HepG2 (cell line): ENCODE measurements around the gene CARD9. TPM values are rescaled to one million over a fixed set of nuclear protein-coding genes. Genes with fewer than 3 reads are reported as not detected.

Experiments used
- AFF4 ChIP-seq: sonication (generic); formaldehyde crosslinking; IDR thresholded peaks from 2 replicates; pipeline ENCODE4 v1.4.0; 2020; ENCODE audit warnings: missing genetic modification reagents
- DNMT3B ChIP-seq: conservative IDR thresholded peaks from 2 replicates; pipeline ENCODE4 v1.6.1; 2016; ENCODE audit warnings: missing biosample characterization, control low read depth
- E2F2 ChIP-seq: sonication (generic); formaldehyde crosslinking; IDR thresholded peaks from 2 replicates; pipeline ENCODE4 v1.4.0; 2020; ENCODE audit warnings: missing genetic modification reagents, borderline replicate concordance
- HDAC1 ChIP-seq: sonication (generic); formaldehyde crosslinking; IDR thresholded peaks from 2 replicates; pipeline ENCODE4 v1.5.1; 2020; ENCODE audit warnings: mild to moderate bottlenecking, missing genetic modification reagents
- HNF4G ChIP-seq, 2 experiments: sonication (generic) in 1 of 2; formaldehyde crosslinking in 1 of 2; IDR thresholded peaks; 2 replicates each; pipeline versions ENCODE4 v1.4.0 to v1.6.1; 2011 to 2020; ENCODE audit warnings: borderline replicate concordance in 2 of 2, low read depth in 2 of 2, mild to moderate bottlenecking in 2 of 2, low read length in 1 of 2, missing genetic modification reagents in 1 of 2, moderate library complexity in 1 of 2
- JARID2 ChIP-seq: sonication (generic); formaldehyde crosslinking; IDR thresholded peaks from 2 replicates; pipeline ENCODE4 v1.8.1; 2023; ENCODE audit warnings: missing genetic modification reagents, inconsistent platforms; ENCODE audit not compliant: insufficient replicate concordance
- KLF16 ChIP-seq, 2 experiments: sonication (generic) in 1 of 2; formaldehyde crosslinking in 1 of 2; IDR thresholded peaks; 2 replicates each; pipeline versions ENCODE4 v1.6.1 to v1.8.0; 2016 to 2023; ENCODE audit warnings: missing genetic modification reagents in 2 of 2, missing compliant biosample characterization in 1 of 2
- MIXL1 ChIP-seq: IDR thresholded peaks from 2 replicates; pipeline ENCODE4 v1.6.1; 2016
- MXI1 ChIP-seq: IDR thresholded peaks from 3 replicates; pipeline ENCODE4 v1.6.1; 2012; ENCODE audit warnings: low read depth, low read length, inconsistent platforms, borderline replicate concordance
- POGZ ChIP-seq: sonication (generic); formaldehyde crosslinking; IDR thresholded peaks from 2 replicates; pipeline ENCODE4 v1.4.0; 2020; ENCODE audit warnings: mild to moderate bottlenecking, missing genetic modification reagents
- SALL2 ChIP-seq: sonication (generic); formaldehyde crosslinking; IDR thresholded peaks from 2 replicates; pipeline ENCODE4 v1.8.1; 2023; ENCODE audit warnings: mild to moderate bottlenecking, missing genetic modification reagents, inconsistent platforms
- SAP130 ChIP-seq: IDR thresholded peaks from 2 replicates; pipeline ENCODE4 v1.6.1; 2016; ENCODE audit warnings: low read depth
- SIN3B ChIP-seq: fragments of 150-350 bp; IDR thresholded peaks from 2 replicates; pipeline ENCODE4 v1.6.1; 2014; ENCODE audit warnings: low read length
- SPEN ChIP-seq: sonication (generic); formaldehyde crosslinking; IDR thresholded peaks from 2 replicates; pipeline ENCODE4 v1.5.1; 2020; ENCODE audit warnings: low read depth, mild to moderate bottlenecking, missing genetic modification reagents
- TEAD2 ChIP-seq: sonication (generic); formaldehyde crosslinking; IDR thresholded peaks from 2 replicates; pipeline ENCODE4 v1.9.0; 2021; ENCODE audit warnings: missing genetic modification reagents
- YEATS2 ChIP-seq: sonication (generic); formaldehyde crosslinking; IDR thresholded peaks from 2 replicates; pipeline ENCODE4 v1.4.0; 2020; ENCODE audit warnings: missing genetic modification reagents, borderline replicate concordance
- ZC3H4 ChIP-seq: sonication (generic); formaldehyde crosslinking; IDR thresholded peaks from 2 replicates; pipeline ENCODE4 v1.4.0; 2020; ENCODE audit warnings: missing genetic modification reagents, borderline replicate concordance
- ZNF136 ChIP-seq: sonication (generic); formaldehyde crosslinking; IDR thresholded peaks from 2 replicates; pipeline ENCODE4 v1.8.1; 2022; ENCODE audit warnings: low read depth, mild to moderate bottlenecking, moderate library complexity, missing genetic modification reagents
- ZNF350 ChIP-seq: sonication (generic); formaldehyde crosslinking; IDR thresholded peaks from 2 replicates; pipeline ENCODE4 v1.4.0; 2020; ENCODE audit warnings: mild to moderate bottlenecking, low read depth, missing genetic modification reagents, borderline replicate concordance
- ZNF354B ChIP-seq: sonication (generic); formaldehyde crosslinking; IDR thresholded peaks from 2 replicates; pipeline ENCODE4 v1.8.0; 2022; ENCODE audit warnings: mild to moderate bottlenecking, missing genetic modification reagents
- ZNF552 ChIP-seq: sonication (generic); formaldehyde crosslinking; IDR thresholded peaks from 2 replicates; pipeline ENCODE4 v1.9.0; 2022; ENCODE audit warnings: missing genetic modification reagents, mild to moderate bottlenecking, borderline replicate concordance
- ZNF556 ChIP-seq: sonication (generic); formaldehyde crosslinking; IDR thresholded peaks from 2 replicates; pipeline ENCODE4 v1.4.0; 2020; ENCODE audit warnings: mild to moderate bottlenecking, missing genetic modification reagents, borderline replicate concordance
- ZNF678 ChIP-seq: sonication (generic); formaldehyde crosslinking; IDR thresholded peaks from 2 replicates; pipeline ENCODE4 v1.4.0; 2020; ENCODE audit warnings: mild to moderate bottlenecking, missing genetic modification reagents
- ZNF713 ChIP-seq: sonication (generic); formaldehyde crosslinking; IDR thresholded peaks from 2 replicates; pipeline ENCODE4 v1.4.0; 2020; ENCODE audit warnings: mild to moderate bottlenecking, missing genetic modification reagents
- polyA plus RNA-seq, 8 experiments: library from polyadenylated mRNA; depleted of rRNA in 3 of 8; stranded (reverse) in 7 of 8; unstranded in 1 of 8; fragments of >200 nt; fragmentation: Illumina TruSeq in 4 of 8; extraction: Trizol in 4 of 8; gene quantifications; 2 replicates each; pipeline versions ENCODE4 v1.2.1 to v1.2.3, GENCODE V29; 2011 to 2016; ENCODE audit warnings: low read depth in 4 of 8, missing spikeins in 1 of 8, mixed read lengths in 1 of 8; ENCODE audit not compliant: insufficient read depth in 1 of 8
- total RNA-seq, 5 experiments: library from RNA; depleted of rRNA; stranded (reverse); fragments of >200 nt; fragmentation: Illumina TruSeq; extraction: Trizol; gene quantifications; 2 replicates each; pipeline ENCODE4 v1.2.3, GENCODE V29; 2016; ENCODE audit warnings: low read depth in 1 of 5

The CARD9 gene
- total and polyA plus RNA-seq, 2 of the 13 experiments (the other 11 are each of a cell fraction or from before 2014, with no cell fraction given), result 3.3 to 7.4 TPM

- TF ChIP-seq AFF4 (CRISPR knock-in tag) (0 out of 2 replicates have a peak, but pooled peaks have one; percentile 37), ZNF354B (CRISPR knock-in tag) (peak; percentile 83; the same call in 1 of the 2 replicates), YEATS2 (CRISPR knock-in tag) (peak; percentile 60; the same call in 1 of the 2 replicates), POGZ (peak; percentile 37; the same call in 1 of the 2 replicates), DNMT3B (CRISPR knock-in tag) (no peak), ZNF136 (CRISPR knock-in tag) (0 out of 2 replicates have a peak, but pooled peaks have one; percentile 63), SPEN (peak; percentile 66; the same call in 1 of the 2 replicates), MIXL1 (CRISPR knock-in tag) (no peak), ZC3H4 (CRISPR knock-in tag) (no peak), SAP130 (CRISPR knock-in tag) (peak; percentile 90), HDAC1 (peak; percentile 71), ZNF350 (CRISPR knock-in tag) (peak; percentile 73), E2F2 (no peak), ZNF678 (CRISPR knock-in tag) (0 out of 2 replicates have a peak, but pooled peaks have one; percentile 28), ZNF713 (CRISPR knock-in tag) (0 out of 2 replicates have a peak, but pooled peaks have one; percentile 41), ZNF552 (CRISPR knock-in tag) (no peak), KLF16 (CRISPR knock-in tag; IDR thresholded peaks at IDR 0.05) (peak in 1 of 2 experiments; percentile 84; a peak in 2 of 4 replicates), HNF4G (IDR thresholded peaks at IDR 0.05; ENCODE audit: borderline replicate concordance, low read depth, low read length) (no peak), HNF4G (CRISPR knock-in tag; IDR thresholded peaks at IDR 0.05; ENCODE audit: borderline replicate concordance, low read depth) (peak; percentile 18; the same call in 1 of the 2 replicates), ZNF556 (peak; percentile 47; the same call in 1 of the 2 replicates), JARID2 (CRISPR knock-in tag) (peak; percentile 11), TEAD2 (CRISPR knock-in tag) (no peak), SALL2 (CRISPR knock-in tag) (peak; percentile 47; the same call in 1 of the 2 replicates), SIN3B (no peak), MXI1 (peak; percentile 64; the same call in 1 of the 3 replicates)
Measured at GRCh38 chr9:136345281-136346156, 27.9 kb downstream of the CARD9 start (continued).
